Muscle layer of duodenum (tissue), 2 donors: Measurements from ENCODE around the gene SMCHD1.
"Not testable (repeated sequence)": the region's sequence is repeated elsewhere in the genome, so short reads cannot be mapped to it uniquely, and the experiment has no call there.

Experiments used
- H3K27ac ChIP-seq: one replicate; pipeline ENCODE4 v1.7.0; 2013; ENCODE audit warnings: mild to moderate bottlenecking, low read length
- H3K27me3 ChIP-seq: one replicate; pipeline ENCODE4 v1.7.0; 2013; ENCODE audit warnings: low read depth, mild to moderate bottlenecking, control low read depth, low read length
- H3K36me3 ChIP-seq, 2 donors: one replicate each; pipeline ENCODE4 v1.7.0; 2013; ENCODE audit warnings: low read length in 2 of 2, control low read depth in 1 of 2, mild to moderate bottlenecking in 1 of 2; ENCODE audit not compliant: insufficient read depth in 2 of 2, control insufficient read depth in 1 of 2
- H3K4me1 ChIP-seq, 2 donors: one replicate each; pipeline ENCODE4 v1.7.0; 2013; ENCODE audit warnings: low read length in 2 of 2, mild to moderate bottlenecking in 2 of 2, control low read depth in 1 of 2, moderate library complexity in 1 of 2; ENCODE audit not compliant: insufficient read depth in 2 of 2, control insufficient read depth in 1 of 2
- H3K4me3 ChIP-seq, 2 donors: one replicate each; pipeline ENCODE4 v1.7.0; 2013; ENCODE audit warnings: low read length in 2 of 2, low read depth in 1 of 2, mild to moderate bottlenecking in 1 of 2
- H3K9me3 ChIP-seq, 2 donors: one replicate each; pipeline ENCODE4 v1.7.0; 2013; ENCODE audit warnings: low read length in 2 of 2, control low read depth in 1 of 2, mild to moderate bottlenecking in 1 of 2; ENCODE audit not compliant: control insufficient read depth in 1 of 2
- donor health status: healthy.

SMCHD1 gene

DNA sequence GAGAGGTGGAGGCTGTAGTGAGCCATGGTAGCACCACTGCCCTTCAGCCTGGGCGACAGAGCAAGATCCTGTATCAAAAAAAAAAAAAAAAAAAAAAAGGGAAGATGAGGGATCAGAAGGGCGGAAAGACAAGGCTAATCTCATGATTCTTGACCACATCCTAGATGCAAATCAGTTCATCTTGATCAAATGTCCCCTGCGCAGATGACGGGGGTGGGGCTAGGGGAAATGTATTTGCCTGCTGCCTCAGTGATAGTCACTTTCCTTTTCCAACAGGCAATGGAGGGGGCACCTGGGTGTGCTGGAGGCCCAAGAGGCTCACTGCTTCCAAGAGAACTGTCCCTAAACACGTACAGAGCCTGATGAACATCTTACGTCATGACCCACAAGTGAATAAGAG lies 187.6 kb downstream of the SMCHD1 start:
- Histone ChIP-seq H3K4me1 (peaks cover 0 to 19% of the 10 kb centered on the region in 2 donors), H3K9me3 (no peaks in the 10 kb centered on the region), H3K36me3 (no peaks in the 10 kb centered on the region), H3K27me3 (peaks cover 17% of the 10 kb centered on the region), H3K27ac (no peak overlapping the region), H3K4me3 (no peak overlapping the region)

DNA sequence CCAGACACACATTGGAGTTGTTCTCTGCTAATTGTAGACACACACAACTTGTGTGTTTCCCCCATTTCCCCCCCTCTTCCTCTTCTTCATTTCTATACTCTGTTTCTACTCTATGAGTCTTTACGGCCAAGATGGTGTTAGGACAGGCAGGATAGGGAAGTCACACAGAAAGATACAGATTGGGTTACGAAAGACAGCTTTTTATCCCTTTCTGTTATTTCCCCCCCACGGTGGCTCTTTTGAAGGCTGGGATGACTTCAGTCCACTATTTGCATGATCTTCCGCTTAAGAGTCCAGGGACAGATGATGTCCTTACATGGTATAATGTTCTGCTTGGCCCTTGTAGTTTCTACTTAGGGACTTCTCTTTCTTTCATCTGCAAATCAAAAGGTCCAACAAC lies 189.6 kb downstream of the SMCHD1 start:
- H3K27me3 ChIP-seq, result peaks cover 26% of the 10 kb centered on the region
- no peak overlapping the region for H3K27ac ChIP-seq

DNA sequence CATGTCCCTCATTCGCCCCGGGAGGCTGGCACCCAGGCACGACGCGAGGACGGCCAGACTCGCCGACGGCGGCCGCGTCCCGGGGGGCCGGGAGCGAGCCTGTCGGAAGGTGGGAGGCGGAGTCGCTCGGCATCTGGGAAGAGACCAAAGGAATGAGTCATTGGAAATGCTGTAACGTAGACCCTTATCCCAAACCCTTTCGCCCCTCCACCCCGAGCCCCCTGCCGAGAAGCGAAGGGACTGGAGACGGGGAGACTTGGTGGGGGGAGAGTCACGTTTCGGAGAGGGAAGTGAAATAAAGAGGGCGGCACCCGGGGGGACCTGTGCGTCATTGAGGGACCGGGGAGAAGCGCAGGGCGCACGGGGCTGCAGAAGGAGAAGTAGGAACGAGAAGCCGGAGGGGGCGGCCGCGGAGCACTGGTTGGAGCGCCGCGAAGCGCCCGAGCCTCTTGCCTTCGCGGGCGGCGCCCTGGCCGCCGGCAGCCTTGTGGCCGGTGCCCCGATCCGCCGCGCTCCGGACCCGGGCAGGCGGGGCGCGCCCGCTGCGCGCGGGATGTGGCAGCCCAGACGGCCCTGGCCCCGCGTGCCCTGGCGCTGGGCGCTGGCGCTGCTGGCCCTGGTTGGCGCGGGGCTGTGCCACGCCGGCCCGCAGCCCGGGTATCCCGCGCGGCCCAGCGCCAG lies 191.2 kb downstream of the SMCHD1 start, which contains the start of gene EMILIN2:
Gene EMILIN2, plus strand, starts transcription at position 371 of the 681 bp plus-strand sequence. Its CDS starts 183 bp downstream, at position 554.
- H3K4me1 ChIP-seq, result peaks cover 0 to 21% of the 10 kb centered on the region in 2 donors
- no peaks in the 10 kb centered on the region for H3K9me3 ChIP-seq
- peak within 1 kb of the TSS; percentile 57 to 69 for H3K4me3 ChIP-seq
- no peaks in the 10 kb centered on the region for H3K36me3 ChIP-seq
- H3K27me3 ChIP-seq, result peaks cover 26% of the 10 kb centered on the region
- H3K27ac ChIP-seq, result no peak within 1 kb of the TSS

More for the DNA sequence above, 189.6 kb downstream of the SMCHD1 start:
- Histone ChIP-seq H3K4me1 (peaks cover 0 to 21% of the 10 kb centered on the region in 2 donors), H3K9me3 (no peaks in the 10 kb centered on the region), H3K4me3 (no peak overlapping the region), H3K36me3 (no peaks in the 10 kb centered on the region)

DNA sequence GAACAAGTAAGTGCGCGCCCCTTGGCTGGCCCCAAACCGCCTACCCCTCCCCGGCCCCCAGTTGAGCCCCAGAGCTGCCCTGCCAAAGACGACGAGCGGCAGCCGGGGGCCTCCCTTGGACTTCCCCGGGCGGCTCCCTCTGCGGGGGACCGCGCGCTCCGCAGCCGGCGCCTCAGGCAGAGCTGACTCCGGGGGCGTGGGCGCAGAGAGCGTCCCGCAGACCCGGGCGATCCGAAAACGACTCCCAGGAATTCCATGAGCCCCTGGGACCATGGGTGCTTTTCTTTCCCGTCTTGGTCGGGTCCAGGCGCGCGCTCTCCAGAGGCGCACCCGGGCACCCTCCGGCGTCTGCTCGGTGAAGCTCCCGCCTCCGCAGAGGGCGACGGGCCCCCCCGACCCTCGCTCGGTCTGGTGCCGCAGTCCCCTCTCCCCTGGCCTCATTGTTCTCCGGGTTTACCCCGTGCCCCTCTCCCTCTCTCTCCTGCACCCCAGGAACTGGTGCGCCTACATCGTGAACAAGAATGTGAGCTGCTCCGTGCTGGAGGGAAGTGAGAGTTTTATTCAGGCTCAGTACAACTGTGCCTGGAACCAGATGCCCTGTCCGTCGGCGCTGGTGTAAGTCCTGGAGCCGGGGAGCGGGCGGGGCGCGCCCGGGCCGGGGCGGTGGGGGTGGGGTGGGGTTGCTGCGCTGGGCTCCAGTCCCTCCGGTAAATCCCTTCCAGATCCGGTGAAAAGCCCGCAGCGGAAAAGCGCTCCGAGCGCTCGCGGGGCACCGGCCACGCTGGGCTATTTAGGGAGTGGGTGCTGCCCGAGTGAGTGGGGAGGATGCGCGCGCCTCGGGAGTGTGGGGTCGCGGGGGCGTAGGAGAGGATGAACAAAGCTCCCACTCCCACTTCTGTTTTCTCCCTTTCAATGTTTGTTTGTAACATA lies 192.1 kb downstream of the SMCHD1 start:
- H3K4me3 ChIP-seq, result peak overlapping the region; percentile 44 to 69
- no peaks in the 10 kb centered on the region for H3K36me3 ChIP-seq
- no peaks in the 10 kb centered on the region for H3K9me3 ChIP-seq
- H3K27me3 ChIP-seq, result peaks cover 26% of the 10 kb centered on the region
- H3K4me1 ChIP-seq, result peaks cover 0 to 21% of the 10 kb centered on the region in 2 donors
- peak overlapping the region; percentile 45 for H3K27ac ChIP-seq

DNA sequence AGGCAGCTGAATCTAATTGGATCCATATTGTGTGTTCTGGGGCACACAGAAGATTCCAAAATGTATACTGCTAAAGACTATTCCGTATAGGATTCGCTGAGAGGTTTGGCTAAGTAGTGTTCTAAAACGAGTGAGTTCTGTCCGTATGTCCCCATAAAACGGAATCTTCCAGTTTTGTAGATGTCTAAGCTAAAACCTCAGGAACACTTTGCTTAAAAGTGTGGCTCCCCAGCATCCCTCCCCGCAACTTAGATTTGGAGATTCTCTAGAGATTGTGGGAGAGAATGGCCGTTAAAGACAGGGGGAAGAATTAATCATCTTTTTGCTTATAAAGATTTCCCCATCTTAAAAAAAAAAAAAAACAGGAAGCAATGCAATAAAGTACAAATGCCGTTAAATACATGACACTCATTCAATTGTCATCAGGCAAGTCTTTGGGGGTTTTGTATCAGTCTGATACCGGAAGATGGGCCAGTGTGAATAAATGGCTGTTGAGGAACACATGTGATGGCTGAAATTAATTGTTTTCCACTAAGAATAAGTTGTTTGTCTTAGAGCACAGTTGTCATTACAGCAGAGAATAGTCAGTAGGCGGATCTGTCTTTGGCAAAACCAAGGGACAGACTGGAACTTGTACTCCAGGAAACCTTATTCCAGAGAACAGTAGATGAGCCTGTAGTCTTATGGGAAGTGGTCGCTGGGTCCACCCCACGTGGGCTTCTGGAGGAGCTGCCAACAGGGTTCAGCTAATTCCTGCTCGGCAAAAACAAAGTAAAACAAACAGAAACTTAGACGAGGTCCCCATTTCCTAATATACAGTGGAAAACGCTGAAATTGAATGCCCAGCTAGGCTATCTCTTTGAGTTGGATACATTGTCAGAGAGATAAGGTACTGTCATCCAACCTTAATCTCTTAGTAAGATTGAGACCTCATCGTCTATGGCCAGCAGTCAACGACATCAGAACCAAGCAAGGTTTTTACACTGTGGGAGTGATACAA lies 193.0 kb downstream of the SMCHD1 start:
- Histone ChIP-seq H3K27ac (peak overlapping the region; percentile 45), H3K27me3 (peaks cover 26% of the 10 kb centered on the region), H3K4me1 (peaks cover 0 to 21% of the 10 kb centered on the region in 2 donors), H3K36me3 (no peaks in the 10 kb centered on the region), H3K9me3 (no peaks in the 10 kb centered on the region), H3K4me3 (peak overlapping the region; percentile 42 to 69)

DNA sequence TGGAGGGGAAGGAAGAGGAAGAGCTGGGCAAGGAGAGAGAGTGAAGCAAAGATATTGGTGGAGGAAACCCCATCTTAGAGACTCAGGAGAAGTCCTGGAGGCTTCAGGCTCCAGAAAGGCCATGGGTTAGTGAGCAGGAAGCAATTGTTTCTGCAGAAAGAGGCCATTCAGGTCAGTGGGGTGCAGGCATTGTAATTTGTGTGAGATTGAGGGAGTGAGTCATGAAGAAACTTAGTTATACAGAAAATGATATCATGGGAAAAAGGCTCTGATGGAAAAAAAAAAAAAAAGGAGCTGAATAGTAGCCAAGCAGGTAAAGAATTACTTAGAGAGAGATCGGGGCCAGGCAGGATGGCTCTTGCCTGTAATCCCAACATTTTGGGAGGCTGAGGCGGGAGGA lies 195.3 kb downstream of the SMCHD1 start:
- Histone ChIP-seq H3K27me3 (peaks cover 20% of the 10 kb centered on the region), H3K4me1 (peaks cover 0 to 21% of the 10 kb centered on the region in 2 donors), H3K4me3 (no peak overlapping the region), H3K36me3 (no peaks in the 10 kb centered on the region), H3K9me3 (no peaks in the 10 kb centered on the region), H3K27ac (no peak overlapping the region)

DNA sequence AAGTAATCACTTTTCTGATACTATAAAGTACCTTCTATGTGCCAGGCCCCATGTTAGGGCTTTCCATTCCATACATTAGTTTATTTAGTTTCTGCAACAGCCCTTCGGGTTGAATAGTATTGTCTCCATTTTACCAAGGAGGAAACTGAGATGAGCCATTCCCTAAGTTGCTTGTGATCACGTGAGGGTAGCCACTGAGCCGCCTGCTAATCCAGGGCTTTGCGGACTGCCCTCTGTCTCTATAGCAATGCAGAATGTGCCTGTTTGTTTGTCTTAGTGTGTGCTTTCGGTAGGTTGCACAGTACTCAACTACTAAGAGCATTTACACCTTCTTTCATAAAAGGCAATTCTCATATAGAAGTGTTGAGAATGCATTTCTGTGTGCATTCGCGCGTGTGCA lies 196.2 kb downstream of the SMCHD1 start:
- no peaks in the 10 kb centered on the region for H3K36me3 ChIP-seq
- H3K27me3 ChIP-seq, result peaks cover 12% of the 10 kb centered on the region
- no peak overlapping the region for H3K4me3 ChIP-seq
- H3K9me3 ChIP-seq, result no peaks in the 10 kb centered on the region
- H3K4me1 ChIP-seq, result peaks cover 0 to 12% of the 10 kb centered on the region in 2 donors
- no peak overlapping the region for H3K27ac ChIP-seq

DNA sequence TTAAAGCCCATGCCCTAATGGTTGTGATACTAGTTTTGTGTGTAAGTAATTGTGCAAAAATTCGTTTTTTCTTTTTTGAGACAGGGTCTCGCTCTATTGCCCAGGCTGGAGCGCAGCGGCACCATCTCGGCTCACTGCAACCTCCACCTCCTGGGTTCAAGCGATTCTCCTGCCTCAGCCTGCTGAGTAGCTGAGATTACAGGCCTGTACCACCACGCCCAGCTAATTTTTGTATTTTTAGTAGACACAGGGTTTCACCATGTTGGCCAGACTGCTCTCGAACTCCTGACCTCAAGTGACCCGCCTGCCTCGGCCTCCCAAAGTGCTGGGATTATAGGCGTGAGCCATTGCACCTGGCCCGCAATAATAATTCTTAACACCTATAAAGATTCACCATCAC lies 196.9 kb downstream of the SMCHD1 start:
- not testable (repeated sequence) for H3K36me3 ChIP-seq, H3K9me3 ChIP-seq, H3K4me1 ChIP-seq, H3K4me3 ChIP-seq, H3K27ac ChIP-seq
- peaks cover 12% of the 10 kb centered on the region for H3K27me3 ChIP-seq

DNA sequence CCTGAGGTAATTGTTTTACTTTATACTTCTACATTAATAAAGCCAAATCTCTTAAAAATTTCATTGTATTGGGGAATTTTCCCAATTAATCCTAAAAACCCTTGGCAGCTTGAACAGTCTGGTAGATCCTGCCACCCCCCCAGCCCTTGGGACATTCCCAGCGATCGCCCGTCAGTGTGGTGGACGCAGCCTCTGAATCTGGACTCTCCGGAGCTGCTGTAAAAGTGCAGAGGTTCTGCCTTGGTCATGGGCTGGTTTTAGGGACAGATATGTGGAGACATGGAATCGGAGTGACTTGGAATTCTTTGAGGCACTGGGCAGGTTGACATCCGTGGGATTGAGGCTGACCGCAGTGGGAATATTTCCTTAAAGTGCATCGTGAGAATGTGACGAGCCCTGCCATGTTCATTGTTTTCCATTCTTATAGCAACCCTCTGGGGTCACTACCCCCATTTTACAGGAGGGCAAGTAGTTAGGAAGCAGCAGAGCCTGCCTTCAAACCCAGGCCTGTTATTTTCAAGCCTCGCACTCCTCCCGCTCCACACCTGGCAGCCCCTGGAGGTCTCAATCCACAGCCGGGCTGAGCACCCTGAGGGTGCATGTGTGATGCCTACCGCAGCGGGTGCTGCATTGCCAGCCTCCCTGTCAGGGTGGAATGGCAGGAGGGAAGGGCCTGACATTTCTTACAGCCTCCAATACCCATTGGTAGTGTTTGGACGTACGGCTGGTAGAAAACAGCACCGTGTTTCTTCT lies 197.8 kb downstream of the SMCHD1 start:
- H3K27me3 ChIP-seq, result peaks cover 7% of the 10 kb centered on the region
- H3K9me3 ChIP-seq, result no peaks in the 10 kb centered on the region
- H3K36me3 ChIP-seq, result no peaks in the 10 kb centered on the region
- no peak overlapping the region for H3K27ac ChIP-seq
- no peak overlapping the region for H3K4me3 ChIP-seq
- no peaks in the 10 kb centered on the region for H3K4me1 ChIP-seq

DNA sequence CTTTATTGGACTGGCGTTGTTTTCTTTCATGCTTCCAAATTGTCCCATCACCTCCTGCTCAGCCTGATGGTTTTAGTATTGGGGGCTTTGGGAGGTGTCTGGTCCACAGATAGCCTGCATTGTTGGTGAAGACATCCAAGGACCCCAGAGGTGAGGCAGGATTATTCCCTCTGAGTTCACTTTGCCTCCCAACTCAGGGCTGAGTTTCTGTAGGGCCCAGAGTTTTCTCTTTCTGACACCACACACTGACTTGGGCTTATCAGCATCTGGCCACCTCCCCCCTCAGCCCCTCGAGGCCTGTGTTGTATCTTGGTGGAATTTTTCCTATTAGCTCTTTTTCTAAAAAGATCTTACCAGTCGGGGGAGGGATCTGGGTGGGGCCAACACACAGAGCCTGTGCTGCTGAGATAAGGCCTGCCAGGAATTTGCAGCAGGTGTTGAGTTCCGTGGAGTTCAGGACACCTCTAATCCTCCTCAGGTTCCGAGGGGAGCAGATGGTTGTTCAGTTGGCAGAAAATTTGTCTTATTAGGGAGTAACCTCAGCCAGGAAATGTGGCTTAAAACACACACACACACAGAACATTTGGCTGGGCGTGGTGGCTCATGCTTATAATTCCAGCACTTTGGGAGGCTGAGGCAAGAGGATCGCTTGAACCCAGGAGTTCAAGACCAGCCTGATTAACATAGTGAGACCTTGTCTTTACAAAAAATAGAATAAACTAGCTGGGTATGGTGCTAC lies 198.6 kb downstream of the SMCHD1 start:
- Histone ChIP-seq H3K27ac (no peak overlapping the region), H3K9me3 (no peaks in the 10 kb centered on the region)

More for the DNA sequence above, 198.6 kb downstream of the SMCHD1 start:
- no peaks in the 10 kb centered on the region for H3K27me3 ChIP-seq
- no peaks in the 10 kb centered on the region for H3K4me1 ChIP-seq
- no peaks in the 10 kb centered on the region for H3K36me3 ChIP-seq
- no peak overlapping the region for H3K4me3 ChIP-seq
